ENCODE measurements around the gene RBM48. TPM values are rescaled to one million over a fixed set of nuclear protein-coding genes. Genes with fewer than 3 reads are reported as not detected.
A peak's percentile ranks its signal among the peaks of the same experiment; 100 is the strongest.
"Not testable (repeated sequence)": the region's sequence is repeated elsewhere in the genome, so short reads cannot be mapped to it uniquely, and the experiment has no call there.

Gene RBM48
- 10.7 TPM for total RNA-seq (2013)
- polyA plus RNA-seq (1 to 10 TPM; 5.2 to 8.5 (median 6.1) TPM), polyA minus RNA-seq (5.4 and 8.5 TPM in 2 replicates), total RNA-seq (11.8 to 31.3 (median 22.2) reads per million in 11 experiments)

DNA sequence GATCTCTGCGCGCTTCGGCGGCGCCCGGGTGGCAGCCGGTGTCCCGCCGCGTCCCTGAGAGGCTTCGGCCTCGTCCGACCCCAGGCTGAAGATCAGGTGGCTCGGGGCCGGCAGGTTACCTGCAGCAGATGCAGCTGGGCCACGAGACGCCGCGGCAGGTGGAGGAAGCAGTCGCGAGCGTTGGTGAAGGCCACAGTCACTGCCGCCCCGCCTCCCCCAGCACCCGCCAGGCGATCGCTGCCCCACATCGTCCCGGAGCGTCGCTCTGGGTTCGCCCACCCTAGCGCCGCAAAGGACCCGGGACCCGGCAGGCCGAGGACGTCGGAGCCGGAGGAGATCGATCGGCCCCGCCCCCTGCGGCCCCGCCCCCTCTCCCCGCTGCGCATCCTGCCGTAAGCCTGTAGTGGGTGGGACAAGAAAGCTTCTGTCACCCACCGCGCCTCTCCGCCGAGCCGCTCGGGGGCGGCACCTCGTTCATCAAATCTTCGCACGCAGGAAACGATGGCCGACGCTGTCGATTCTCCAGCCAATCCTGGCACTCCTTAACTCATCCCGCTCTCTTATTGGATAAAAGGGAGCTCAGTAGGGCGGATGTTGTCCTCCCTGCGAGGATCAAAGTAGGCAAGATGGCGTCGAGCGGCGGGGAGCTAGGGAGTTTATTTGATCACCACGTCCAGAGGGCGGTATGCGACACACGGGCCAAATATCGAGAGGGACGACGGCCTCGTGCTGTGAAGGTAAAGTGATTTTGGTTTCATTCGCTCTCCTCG is at the start of gene RBM48, which contains the start of gene PEX1:
Gene RBM48, plus strand, starts transcription at position 608 of the 770 bp plus-strand sequence. Its CDS starts 19 bp downstream, at position 627.
Gene PEX1, minus strand, starts transcription at position 333 of the 770 bp plus-strand sequence. Its CDS starts 85 bp downstream, at position 248.
- Histone ChIP-seq H3K4me3 (replicated peaks in 1 of 3; ENCODE audit: low read depth in 2 of 3, low read length in 3 of 3) (peak within 1 kb of the TSS; percentile 88 to 97 (median 92)), H3K27ac (ENCODE audit: low read depth in 1 of 2, low read length in 2 of 2) (peak within 1 kb of the TSS; percentile 87 to 97), H3K4me1 (ENCODE audit: control insufficient read depth in 1 of 2, insufficient read depth in 2 of 2, low read length in 2 of 2) (peaks cover 15 to 20% of the 10 kb centered on the region in 2 donors), H3K9me3 (replicated peaks in 1 of 2; ENCODE audit: control insufficient read depth in 1 of 2, insufficient read depth in 1 of 2, low read length in 2 of 2) (no peaks in the 10 kb centered on the region), H4K20me1 (ENCODE audit: insufficient read depth, low read length) (no peaks in the 10 kb centered on the region), H3K79me2 (ENCODE audit: insufficient read depth, low read length) (peaks cover 18% of the 10 kb centered on the region), H3K4me2 (replicated peaks; ENCODE audit: extremely low read depth, low read length, poor library complexity, severe bottlenecking) (peak within 1 kb of the TSS; percentile 97), H2AFZ (ENCODE audit: insufficient read depth, low read depth, low read length, poor library complexity, severe bottlenecking) (peak within 1 kb of the TSS; percentile 98), H3K36me3 (replicated peaks in 1 of 2; ENCODE audit: control insufficient read depth in 1 of 2, insufficient read depth in 2 of 2, low read length in 2 of 2) (peaks cover 25 to 32% of the 10 kb centered on the region in 2 donors), H3K9ac (ENCODE audit: insufficient read depth, low read length, poor library complexity, severe bottlenecking) (peak within 1 kb of the TSS; percentile 82), H3K27me3 (ENCODE audit: control insufficient read depth in 2 of 2, insufficient read depth in 2 of 2, low read length in 2 of 2) (no peaks in the 10 kb centered on the region)
- no peaks in the 10 kb centered on the region for H3K27me3 Mint-ChIP-seq (ENCODE audit: low read depth in 3 of 3)
- H3K36me3 Mint-ChIP-seq = peaks cover 28 to 34% of the 10 kb centered on the region in 2 donors
- WGBS (ENCODE audit: insufficient coverage) = under 1% methylated on average over 61 of the region's 79 CpGs
- intact Hi-C loops (cut with micrococcal nuclease) = loop anchor here (5.0 to 10.0 kb wide), 3 partner anchors 81 to 696 kb away; partner anchors contain the start of genes ANKIB1 (in 1 of the 2), GATAD1 (in 1 of the 2), HEPACAM2 (in 1 of the 2) and KRIT1 (in 1 of the 2)
- H3K4me3 Mint-ChIP-seq = peak within 1 kb of the TSS; percentile 90 to 94
- peaks cover 16% of the 10 kb centered on the region for H3K4me1 Mint-ChIP-seq
- peak within 1 kb of the TSS; percentile 94 to 98 (median 96) for H3K27ac Mint-ChIP-seq
- DNase-seq = peak; percentile 96 to 98 (median 97)
- peaks cover 0 to 2% (median 0%) of the 10 kb centered on the region in 7 donors for H3K9me3 Mint-ChIP-seq
- TF ChIP-seq, protein P1, sequence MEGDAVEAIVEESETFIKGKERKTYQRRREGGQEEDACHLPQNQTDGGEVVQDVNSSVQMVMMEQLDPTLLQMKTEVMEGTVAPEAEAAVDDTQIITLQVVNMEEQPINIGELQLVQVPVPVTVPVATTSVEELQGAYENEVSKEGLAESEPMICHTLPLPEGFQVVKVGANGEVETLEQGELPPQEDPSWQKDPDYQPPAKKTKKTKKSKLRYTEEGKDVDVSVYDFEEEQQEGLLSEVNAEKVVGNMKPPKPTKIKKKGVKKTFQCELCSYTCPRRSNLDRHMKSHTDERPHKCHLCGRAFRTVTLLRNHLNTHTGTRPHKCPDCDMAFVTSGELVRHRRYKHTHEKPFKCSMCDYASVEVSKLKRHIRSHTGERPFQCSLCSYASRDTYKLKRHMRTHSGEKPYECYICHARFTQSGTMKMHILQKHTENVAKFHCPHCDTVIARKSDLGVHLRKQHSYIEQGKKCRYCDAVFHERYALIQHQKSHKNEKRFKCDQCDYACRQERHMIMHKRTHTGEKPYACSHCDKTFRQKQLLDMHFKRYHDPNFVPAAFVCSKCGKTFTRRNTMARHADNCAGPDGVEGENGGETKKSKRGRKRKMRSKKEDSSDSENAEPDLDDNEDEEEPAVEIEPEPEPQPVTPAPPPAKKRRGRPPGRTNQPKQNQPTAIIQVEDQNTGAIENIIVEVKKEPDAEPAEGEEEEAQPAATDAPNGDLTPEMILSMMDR (IDR thresholded peaks at IDR 0.05) = no peak

DNA sequence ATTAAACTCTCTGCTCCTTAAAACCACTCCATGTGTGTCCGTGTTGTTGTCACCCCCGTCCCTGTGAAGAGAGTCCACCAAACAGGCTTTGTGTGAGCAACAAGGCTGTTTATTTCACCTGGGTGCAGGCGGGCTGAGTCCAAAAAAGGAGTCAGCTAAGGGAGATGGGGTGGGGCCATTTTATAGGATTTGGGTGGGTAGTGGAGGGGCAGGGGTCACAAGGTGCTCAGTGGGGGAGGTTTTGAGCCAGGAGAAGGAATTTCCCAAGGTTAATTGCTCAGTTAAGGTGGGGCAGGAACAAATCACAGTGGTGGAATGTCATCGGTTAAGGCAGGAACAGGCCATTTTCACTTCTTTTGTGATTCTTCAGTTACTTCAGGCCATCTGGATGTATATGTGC is 49.4 kb upstream of the RBM48 start:
- WGBS (ENCODE audit: insufficient coverage) = 100% methylated on average over 2 of the region's 4 CpGs
- H3K27ac ChIP-seq (ENCODE audit: low read depth in 1 of 2, low read length in 2 of 2); intact Hi-C loops (cut with micrococcal nuclease); H3K9me3 ChIP-seq (replicated peaks in 1 of 2; ENCODE audit: control insufficient read depth in 1 of 2, insufficient read depth in 1 of 2, low read length in 2 of 2); H3K36me3 ChIP-seq (replicated peaks in 1 of 2; ENCODE audit: control insufficient read depth in 1 of 2, insufficient read depth in 2 of 2, low read length in 2 of 2); H3K9ac ChIP-seq (ENCODE audit: insufficient read depth, low read length, poor library complexity, severe bottlenecking); H3K4me1 ChIP-seq (ENCODE audit: control insufficient read depth in 1 of 2, insufficient read depth in 2 of 2, low read length in 2 of 2); H3K9me3 Mint-ChIP-seq; H3K4me3 ChIP-seq (replicated peaks in 1 of 3; ENCODE audit: low read depth in 2 of 3, low read length in 3 of 3); H3K4me2 ChIP-seq (replicated peaks; ENCODE audit: extremely low read depth, low read length, poor library complexity, severe bottlenecking); H3K4me3 Mint-ChIP-seq; H3K4me1 Mint-ChIP-seq; DNase-seq; H3K27me3 Mint-ChIP-seq (ENCODE audit: low read depth in 3 of 3); H3K27me3 ChIP-seq (ENCODE audit: control insufficient read depth in 2 of 2, insufficient read depth in 2 of 2, low read length in 2 of 2); H2AFZ ChIP-seq (ENCODE audit: insufficient read depth, low read depth, low read length, poor library complexity, severe bottlenecking); H3K79me2 ChIP-seq (ENCODE audit: insufficient read depth, low read length); H4K20me1 ChIP-seq (ENCODE audit: insufficient read depth, low read length): not testable (repeated sequence)
- peaks cover 13 to 17% of the 10 kb centered on the region in 2 donors for H3K36me3 Mint-ChIP-seq
- peak overlapping the region in 1 of 7 donors; percentile 70 for H3K27ac Mint-ChIP-seq

DNA sequence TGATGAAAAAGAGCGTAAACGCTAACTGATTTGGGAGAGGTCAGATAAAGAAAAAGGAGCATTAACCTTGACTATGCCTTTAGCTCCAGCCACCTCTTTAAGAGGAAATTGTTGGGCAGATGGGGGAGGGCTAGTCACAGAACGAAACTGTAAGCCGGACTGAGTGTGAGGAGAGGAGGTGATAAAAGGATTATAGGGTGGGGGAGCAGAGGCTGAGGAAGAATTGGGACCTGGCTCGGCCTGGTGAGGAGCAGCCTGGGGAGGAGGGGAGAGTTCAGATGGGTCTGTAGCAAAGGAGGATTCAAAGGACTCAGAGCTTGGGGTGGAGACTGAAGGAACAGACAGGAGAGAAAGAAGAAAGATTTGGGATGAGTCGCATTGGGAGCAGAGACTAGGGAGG is 45.0 kb upstream of the RBM48 start:
- H3K9me3 ChIP-seq (replicated peaks in 1 of 2; ENCODE audit: control insufficient read depth in 1 of 2, insufficient read depth in 1 of 2, low read length in 2 of 2); H3K4me1 ChIP-seq (ENCODE audit: control insufficient read depth in 1 of 2, insufficient read depth in 2 of 2, low read length in 2 of 2); H3K9ac ChIP-seq (ENCODE audit: insufficient read depth, low read length, poor library complexity, severe bottlenecking); H3K9me3 Mint-ChIP-seq; H3K4me2 ChIP-seq (replicated peaks; ENCODE audit: extremely low read depth, low read length, poor library complexity, severe bottlenecking); H4K20me1 ChIP-seq (ENCODE audit: insufficient read depth, low read length); H2AFZ ChIP-seq (ENCODE audit: insufficient read depth, low read depth, low read length, poor library complexity, severe bottlenecking); intact Hi-C loops (cut with micrococcal nuclease); H3K27ac Mint-ChIP-seq; H3K27me3 ChIP-seq (ENCODE audit: control insufficient read depth in 2 of 2, insufficient read depth in 2 of 2, low read length in 2 of 2); H3K4me3 Mint-ChIP-seq; H3K79me2 ChIP-seq (ENCODE audit: insufficient read depth, low read length); H3K27me3 Mint-ChIP-seq (ENCODE audit: low read depth in 3 of 3); DNase-seq; H3K4me3 ChIP-seq (replicated peaks in 1 of 3; ENCODE audit: low read depth in 2 of 3, low read length in 3 of 3); H3K27ac ChIP-seq (ENCODE audit: low read depth in 1 of 2, low read length in 2 of 2); H3K4me1 Mint-ChIP-seq: not testable (repeated sequence)
- peaks cover 28 to 33% of the 10 kb centered on the region in 2 donors for H3K36me3 ChIP-seq (replicated peaks in 1 of 2; ENCODE audit: control insufficient read depth in 1 of 2, insufficient read depth in 2 of 2, low read length in 2 of 2)
- peaks cover 18 to 21% of the 10 kb centered on the region in 2 donors for H3K36me3 Mint-ChIP-seq
- WGBS (ENCODE audit: insufficient coverage) = 95% methylated on average over 2 of the region's 6 CpGs
